ENCODE results near the gene CNTNAP5.

The CNTNAP5 gene

DNA sequence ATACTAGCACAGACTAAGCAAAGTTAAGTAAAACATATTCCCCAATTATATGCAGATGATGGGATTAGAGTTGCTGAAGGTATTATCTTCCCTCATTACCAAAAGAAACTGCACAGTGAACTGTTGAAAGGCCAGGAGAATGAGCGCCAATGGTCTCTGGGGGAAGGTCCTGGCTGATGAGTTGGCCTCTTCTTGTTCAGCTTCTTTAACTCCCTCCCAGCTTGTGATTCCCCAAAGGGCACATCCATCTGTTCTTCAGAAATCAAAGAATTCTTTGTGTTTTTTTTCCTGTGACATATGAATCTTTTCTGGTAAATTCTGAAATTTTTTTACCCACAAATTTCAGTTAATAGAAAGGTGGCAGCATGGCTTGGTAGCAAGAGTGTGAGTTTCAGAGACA lies 667.6 kb downstream of the CNTNAP5 start:
- no peak for TF ChIP-seq BACH2 (CRISPR knock-in tag; IDR thresholded peaks at IDR 0.05; ENCODE audit: borderline replicate concordance)
- TF ChIP-seq CSRNP3 (CRISPR knock-in tag; IDR thresholded peaks at IDR 0.05): no peak
- no peak for TF ChIP-seq ZNF565 (CRISPR knock-in tag; conservative IDR thresholded peaks at IDR 0.05; ENCODE audit: low read depth)
- TF ChIP-seq ZNF8 (CRISPR knock-in tag; IDR thresholded peaks at IDR 0.05): no peak
- no peak for TF ChIP-seq TCF4 (CRISPR knock-in tag; IDR thresholded peaks at IDR 0.05; ENCODE audit: borderline replicate concordance)
- no peak for TF ChIP-seq GLIS3 (CRISPR knock-in tag; IDR thresholded peaks at IDR 0.05)
- no peak for TF ChIP-seq SNAI2 (CRISPR knock-in tag; IDR thresholded peaks at IDR 0.05)
- no peak for TF ChIP-seq PPARA (CRISPR knock-in tag; IDR thresholded peaks at IDR 0.05; ENCODE audit: borderline replicate concordance)
- TF ChIP-seq ESRRG (CRISPR knock-in tag; IDR thresholded peaks at IDR 0.05): no peak
- no peak for TF ChIP-seq ARNTL (CRISPR knock-in tag; IDR thresholded peaks at IDR 0.05; ENCODE audit: borderline replicate concordance, low read depth)
- TF ChIP-seq, protein P1, sequence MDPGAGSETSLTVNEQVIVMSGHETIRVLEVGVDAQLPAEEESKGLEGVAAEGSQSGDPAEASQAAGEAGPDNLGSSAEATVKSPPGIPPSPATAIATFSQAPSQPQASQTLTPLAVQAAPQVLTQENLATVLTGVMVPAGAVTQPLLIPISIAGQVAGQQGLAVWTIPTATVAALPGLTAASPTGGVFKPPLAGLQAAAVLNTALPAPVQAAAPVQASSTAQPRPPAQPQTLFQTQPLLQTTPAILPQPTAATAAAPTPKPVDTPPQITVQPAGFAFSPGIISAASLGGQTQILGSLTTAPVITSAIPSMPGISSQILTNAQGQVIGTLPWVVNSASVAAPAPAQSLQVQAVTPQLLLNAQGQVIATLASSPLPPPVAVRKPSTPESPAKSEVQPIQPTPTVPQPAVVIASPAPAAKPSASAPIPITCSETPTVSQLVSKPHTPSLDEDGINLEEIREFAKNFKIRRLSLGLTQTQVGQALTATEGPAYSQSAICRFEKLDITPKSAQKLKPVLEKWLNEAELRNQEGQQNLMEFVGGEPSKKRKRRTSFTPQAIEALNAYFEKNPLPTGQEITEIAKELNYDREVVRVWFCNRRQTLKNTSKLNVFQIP (CRISPR knock-in tag; IDR thresholded peaks at IDR 0.05; ENCODE audit: borderline replicate concordance, low read depth): no peak
- TF ChIP-seq, protein P2, sequence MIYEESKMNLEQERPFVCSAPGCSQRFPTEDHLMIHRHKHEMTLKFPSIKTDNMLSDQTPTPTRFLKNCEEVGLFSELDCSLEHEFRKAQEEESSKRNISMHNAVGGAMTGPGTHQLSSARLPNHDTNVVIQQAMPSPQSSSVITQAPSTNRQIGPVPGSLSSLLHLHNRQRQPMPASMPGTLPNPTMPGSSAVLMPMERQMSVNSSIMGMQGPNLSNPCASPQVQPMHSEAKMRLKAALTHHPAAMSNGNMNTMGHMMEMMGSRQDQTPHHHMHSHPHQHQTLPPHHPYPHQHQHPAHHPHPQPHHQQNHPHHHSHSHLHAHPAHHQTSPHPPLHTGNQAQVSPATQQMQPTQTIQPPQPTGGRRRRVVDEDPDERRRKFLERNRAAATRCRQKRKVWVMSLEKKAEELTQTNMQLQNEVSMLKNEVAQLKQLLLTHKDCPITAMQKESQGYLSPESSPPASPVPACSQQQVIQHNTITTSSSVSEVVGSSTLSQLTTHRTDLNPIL (CRISPR knock-in tag; IDR thresholded peaks at IDR 0.05; ENCODE audit: low read depth): no peak
- no peak for ATAC-seq

DNA sequence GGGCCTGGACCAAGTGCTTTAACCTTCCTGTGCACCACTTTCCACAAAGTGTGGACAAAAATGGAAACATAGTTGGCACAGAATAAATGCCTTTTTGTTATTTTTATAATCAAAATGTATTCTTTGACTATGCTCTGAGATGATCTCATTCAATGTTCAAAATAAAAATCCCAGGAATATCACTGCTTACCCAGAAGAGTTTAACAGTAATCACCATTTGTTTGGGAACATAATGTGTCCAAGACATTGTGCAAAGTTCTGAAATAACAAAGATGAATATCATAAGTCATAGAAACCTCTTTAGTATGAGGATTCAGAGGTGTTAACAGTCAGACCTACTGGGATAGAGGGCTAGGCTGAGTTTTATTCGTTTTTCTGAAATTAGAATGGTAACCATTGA lies 668.1 kb downstream of the CNTNAP5 start:
- TF ChIP-seq TOX (CRISPR knock-in tag; IDR thresholded peaks at IDR 0.05; ENCODE audit: borderline replicate concordance) (no peak), ISL1 (CRISPR knock-in tag; IDR thresholded peaks at IDR 0.05) (no peak), OSR1 (CRISPR knock-in tag; IDR thresholded peaks at IDR 0.05) (no peak), ZFP3 (CRISPR knock-in tag; IDR thresholded peaks at IDR 0.05) (no peak), ZNF70 (CRISPR knock-in tag; IDR thresholded peaks at IDR 0.05) (no peak), CSRNP3 (CRISPR knock-in tag; IDR thresholded peaks at IDR 0.05) (no peak)
- no peak for ATAC-seq

DNA sequence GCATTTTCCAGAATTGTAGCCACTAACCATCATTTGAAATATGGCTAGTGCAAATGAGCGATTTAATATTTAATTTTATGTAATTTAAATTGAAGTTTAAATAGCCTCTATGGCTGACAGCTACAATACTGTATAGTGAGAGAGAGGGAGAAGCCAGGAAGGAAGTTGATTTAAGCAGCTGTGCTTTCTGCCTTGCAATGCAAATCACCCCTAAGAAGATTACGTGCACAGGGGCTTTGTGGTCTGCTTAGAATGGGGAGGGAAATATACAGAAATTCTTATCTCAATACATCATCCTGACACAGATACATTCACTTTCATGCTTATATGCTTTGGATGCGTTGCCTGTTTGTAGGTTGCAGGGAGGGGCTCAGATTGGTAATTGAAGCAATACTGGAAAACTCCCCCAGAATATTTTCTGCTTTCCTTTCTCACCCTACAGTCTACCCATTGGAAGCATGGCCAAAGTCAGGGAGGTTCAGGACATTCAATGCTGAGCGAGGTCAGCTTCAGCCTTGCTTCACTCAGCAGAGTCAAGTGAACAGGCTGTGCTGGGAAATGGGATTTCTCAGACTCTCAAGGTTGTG lies 674.0 kb downstream of the CNTNAP5 start:
- TF ChIP-seq ZFP3 (CRISPR knock-in tag; IDR thresholded peaks at IDR 0.05) (no peak), TCF4 (CRISPR knock-in tag; IDR thresholded peaks at IDR 0.05; ENCODE audit: borderline replicate concordance) (no peak), OSR1 (CRISPR knock-in tag; IDR thresholded peaks at IDR 0.05) (no peak), ARNTL (CRISPR knock-in tag; IDR thresholded peaks at IDR 0.05; ENCODE audit: borderline replicate concordance, low read depth) (no peak), ESRRG (CRISPR knock-in tag; IDR thresholded peaks at IDR 0.05) (no peak), ZC3H10 (CRISPR knock-in tag; IDR thresholded peaks at IDR 0.05) (no peak), ZNF8 (CRISPR knock-in tag; IDR thresholded peaks at IDR 0.05) (no peak), CSRNP3 (CRISPR knock-in tag; IDR thresholded peaks at IDR 0.05) (no peak), ZNF70 (CRISPR knock-in tag; IDR thresholded peaks at IDR 0.05) (no peak), GLIS3 (CRISPR knock-in tag; IDR thresholded peaks at IDR 0.05) (no peak), SNAI2 (CRISPR knock-in tag; IDR thresholded peaks at IDR 0.05) (no peak)
- TF ChIP-seq, protein P3, sequence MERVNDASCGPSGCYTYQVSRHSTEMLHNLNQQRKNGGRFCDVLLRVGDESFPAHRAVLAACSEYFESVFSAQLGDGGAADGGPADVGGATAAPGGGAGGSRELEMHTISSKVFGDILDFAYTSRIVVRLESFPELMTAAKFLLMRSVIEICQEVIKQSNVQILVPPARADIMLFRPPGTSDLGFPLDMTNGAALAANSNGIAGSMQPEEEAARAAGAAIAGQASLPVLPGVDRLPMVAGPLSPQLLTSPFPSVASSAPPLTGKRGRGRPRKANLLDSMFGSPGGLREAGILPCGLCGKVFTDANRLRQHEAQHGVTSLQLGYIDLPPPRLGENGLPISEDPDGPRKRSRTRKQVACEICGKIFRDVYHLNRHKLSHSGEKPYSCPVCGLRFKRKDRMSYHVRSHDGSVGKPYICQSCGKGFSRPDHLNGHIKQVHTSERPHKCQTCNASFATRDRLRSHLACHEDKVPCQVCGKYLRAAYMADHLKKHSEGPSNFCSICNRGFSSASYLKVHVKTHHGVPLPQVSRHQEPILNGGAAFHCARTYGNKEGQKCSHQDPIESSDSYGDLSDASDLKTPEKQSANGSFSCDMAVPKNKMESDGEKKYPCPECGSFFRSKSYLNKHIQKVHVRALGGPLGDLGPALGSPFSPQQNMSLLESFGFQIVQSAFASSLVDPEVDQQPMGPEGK (CRISPR knock-in tag; IDR thresholded peaks at IDR 0.05; ENCODE audit: borderline replicate concordance): no peak
- TF ChIP-seq, protein P4, sequence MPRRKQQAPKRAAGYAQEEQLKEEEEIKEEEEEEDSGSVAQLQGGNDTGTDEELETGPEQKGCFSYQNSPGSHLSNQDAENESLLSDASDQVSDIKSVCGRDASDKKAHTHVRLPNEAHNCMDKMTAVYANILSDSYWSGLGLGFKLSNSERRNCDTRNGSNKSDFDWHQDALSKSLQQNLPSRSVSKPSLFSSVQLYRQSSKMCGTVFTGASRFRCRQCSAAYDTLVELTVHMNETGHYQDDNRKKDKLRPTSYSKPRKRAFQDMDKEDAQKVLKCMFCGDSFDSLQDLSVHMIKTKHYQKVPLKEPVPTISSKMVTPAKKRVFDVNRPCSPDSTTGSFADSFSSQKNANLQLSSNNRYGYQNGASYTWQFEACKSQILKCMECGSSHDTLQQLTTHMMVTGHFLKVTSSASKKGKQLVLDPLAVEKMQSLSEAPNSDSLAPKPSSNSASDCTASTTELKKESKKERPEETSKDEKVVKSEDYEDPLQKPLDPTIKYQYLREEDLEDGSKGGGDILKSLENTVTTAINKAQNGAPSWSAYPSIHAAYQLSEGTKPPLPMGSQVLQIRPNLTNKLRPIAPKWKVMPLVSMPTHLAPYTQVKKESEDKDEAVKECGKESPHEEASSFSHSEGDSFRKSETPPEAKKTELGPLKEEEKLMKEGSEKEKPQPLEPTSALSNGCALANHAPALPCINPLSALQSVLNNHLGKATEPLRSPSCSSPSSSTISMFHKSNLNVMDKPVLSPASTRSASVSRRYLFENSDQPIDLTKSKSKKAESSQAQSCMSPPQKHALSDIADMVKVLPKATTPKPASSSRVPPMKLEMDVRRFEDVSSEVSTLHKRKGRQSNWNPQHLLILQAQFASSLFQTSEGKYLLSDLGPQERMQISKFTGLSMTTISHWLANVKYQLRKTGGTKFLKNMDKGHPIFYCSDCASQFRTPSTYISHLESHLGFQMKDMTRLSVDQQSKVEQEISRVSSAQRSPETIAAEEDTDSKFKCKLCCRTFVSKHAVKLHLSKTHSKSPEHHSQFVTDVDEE (CRISPR knock-in tag; IDR thresholded peaks at IDR 0.05): no peak
- ATAC-seq: no peak

Data from SK-N-SH treated with all-trans-retinoic acid at 6 μM for 48 hours (cell line).